MCF 10A (cell line): ENCODE data around the gene ZNF385D. TPM values are rescaled to one million over a fixed set of nuclear protein-coding genes. Genes with fewer than 3 reads are reported as not detected.

Experiments
- BruUV-seq: library from RNA; stranded (reverse); fragments of 400-500 nt; replicated peaks from 2 replicates; lab custom pipeline; 2021; lab: Mats Ljungman, UMichigan
- CTCF ChIA-PET: fragments of 300-600 bp; sonication (Branson Sonifier 250); formaldehyde crosslinking; extraction: SDS; loops from one replicate; lab custom pipeline; 2021; ENCODE audit warnings: antibody characterized with exemption, inconsistent platforms; lab: Yijun Ruan, JAX
- POLR2A ChIA-PET: fragments of 300-600, 350-650 bp; sonication (Branson Sonifier 250); formaldehyde crosslinking; extraction: SDS; loops from one replicate; lab custom pipeline; 2020; ENCODE audit warnings: antibody characterized with exemption, inconsistent platforms; lab: Yijun Ruan, JAX
- DNase-seq: peaks from one replicate; pipeline ENCODE4 v3.0.0-alpha.2; 2018; ENCODE audit not compliant: unreplicated experiment
- H3K27ac Mint-ChIP-seq: one replicate; pipeline ENCODE4 v1.8.0; 2022; ENCODE audit warnings: mild to moderate bottlenecking, low read depth, mixed read lengths; ENCODE audit not compliant: unreplicated experiment
- H3K27me3 Mint-ChIP-seq: one replicate; pipeline ENCODE4 v1.8.0; 2022; ENCODE audit warnings: mixed read lengths; ENCODE audit not compliant: insufficient read depth, unreplicated experiment
- H3K36me3 Mint-ChIP-seq: one replicate; pipeline ENCODE4 v1.8.0; 2022; ENCODE audit warnings: mild to moderate bottlenecking, moderate library complexity, mixed read lengths; ENCODE audit not compliant: insufficient read depth, unreplicated experiment
- H3K4me1 Mint-ChIP-seq: one replicate; pipeline ENCODE4 v1.8.0; 2022; ENCODE audit warnings: mixed read lengths; ENCODE audit not compliant: insufficient read depth, unreplicated experiment
- H3K4me3 Mint-ChIP-seq: one replicate; pipeline ENCODE4 v1.8.0; 2022; ENCODE audit warnings: mild to moderate bottlenecking, moderate library complexity, mixed read lengths; ENCODE audit not compliant: unreplicated experiment
- H3K9me3 Mint-ChIP-seq: one replicate; pipeline ENCODE4 v1.8.0; 2022; ENCODE audit warnings: mixed read lengths; ENCODE audit not compliant: unreplicated experiment
- intact Hi-C: fragments of 100-400 bp; cut with micrococcal nuclease; formaldehyde crosslinking; loops from 2 replicates; pipeline ENCODE4 v1.14.1; 2022
- total RNA-seq: library from RNA; stranded (reverse); gene quantifications from 2 replicates; pipeline ENCODE4 v1.2.3, GENCODE V29; 2022
- TF ChIP-seq, protein P1 (sequence below): fragments of 200-600 bp; IDR thresholded peaks from one replicate; pipeline ENCODE4 v1.8.0; 2022; ENCODE audit warnings: antibody characterized with exemption, mild to moderate bottlenecking; ENCODE audit not compliant: unreplicated experiment

Gene ZNF385D
- total RNA-seq, 1 experiment from 2014 or later = 1.5 TPM

DNA sequence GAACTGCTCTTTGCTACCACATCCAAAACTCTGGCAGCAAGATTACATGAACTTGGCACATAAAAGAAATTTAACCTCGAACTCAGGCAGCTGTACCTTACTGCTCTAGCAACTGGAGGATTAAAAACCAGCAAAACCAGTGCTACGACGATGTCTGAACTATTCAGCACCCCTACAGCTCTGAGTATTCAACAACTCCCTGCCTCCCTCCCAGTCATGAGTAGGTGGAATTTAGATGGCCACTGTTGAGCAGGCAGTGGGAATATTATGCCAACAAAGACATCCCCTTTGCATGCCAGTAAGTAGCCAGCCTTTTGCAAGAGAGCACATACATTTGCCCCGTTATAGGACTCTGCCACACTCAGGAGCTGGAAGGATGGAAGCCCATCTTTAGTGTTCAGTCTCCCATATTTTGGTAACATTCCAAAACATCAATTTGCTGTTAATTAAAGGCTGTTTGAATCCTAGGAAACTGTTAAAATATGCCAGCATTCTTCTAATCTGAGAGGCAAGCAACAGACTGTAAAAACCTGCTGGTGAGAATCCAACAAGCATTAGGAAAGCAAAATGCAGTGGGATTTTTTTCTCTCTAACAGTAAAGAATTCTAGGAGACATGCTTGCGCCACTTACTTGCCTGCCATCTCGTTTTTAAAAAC, 85.4 kb downstream of the ZNF385D start:
- TF ChIP-seq, protein P1, sequence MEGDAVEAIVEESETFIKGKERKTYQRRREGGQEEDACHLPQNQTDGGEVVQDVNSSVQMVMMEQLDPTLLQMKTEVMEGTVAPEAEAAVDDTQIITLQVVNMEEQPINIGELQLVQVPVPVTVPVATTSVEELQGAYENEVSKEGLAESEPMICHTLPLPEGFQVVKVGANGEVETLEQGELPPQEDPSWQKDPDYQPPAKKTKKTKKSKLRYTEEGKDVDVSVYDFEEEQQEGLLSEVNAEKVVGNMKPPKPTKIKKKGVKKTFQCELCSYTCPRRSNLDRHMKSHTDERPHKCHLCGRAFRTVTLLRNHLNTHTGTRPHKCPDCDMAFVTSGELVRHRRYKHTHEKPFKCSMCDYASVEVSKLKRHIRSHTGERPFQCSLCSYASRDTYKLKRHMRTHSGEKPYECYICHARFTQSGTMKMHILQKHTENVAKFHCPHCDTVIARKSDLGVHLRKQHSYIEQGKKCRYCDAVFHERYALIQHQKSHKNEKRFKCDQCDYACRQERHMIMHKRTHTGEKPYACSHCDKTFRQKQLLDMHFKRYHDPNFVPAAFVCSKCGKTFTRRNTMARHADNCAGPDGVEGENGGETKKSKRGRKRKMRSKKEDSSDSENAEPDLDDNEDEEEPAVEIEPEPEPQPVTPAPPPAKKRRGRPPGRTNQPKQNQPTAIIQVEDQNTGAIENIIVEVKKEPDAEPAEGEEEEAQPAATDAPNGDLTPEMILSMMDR = no peak
- no TSS peak for BruUV-seq
- DNase-seq = no peak
- Mint-ChIP-seq H3K9me3 (no peaks in the 10 kb centered on the region), H3K4me1 (no peaks in the 10 kb centered on the region), H3K27me3 (no peaks in the 10 kb centered on the region), H3K36me3 (no peaks in the 10 kb centered on the region), H3K27ac (no peak overlapping the region), H3K4me3 (no peak overlapping the region)
- intact Hi-C loops = no loop called here
- ChIA-PET POLR2A (no interaction called here), CTCF (no interaction called here)

DNA sequence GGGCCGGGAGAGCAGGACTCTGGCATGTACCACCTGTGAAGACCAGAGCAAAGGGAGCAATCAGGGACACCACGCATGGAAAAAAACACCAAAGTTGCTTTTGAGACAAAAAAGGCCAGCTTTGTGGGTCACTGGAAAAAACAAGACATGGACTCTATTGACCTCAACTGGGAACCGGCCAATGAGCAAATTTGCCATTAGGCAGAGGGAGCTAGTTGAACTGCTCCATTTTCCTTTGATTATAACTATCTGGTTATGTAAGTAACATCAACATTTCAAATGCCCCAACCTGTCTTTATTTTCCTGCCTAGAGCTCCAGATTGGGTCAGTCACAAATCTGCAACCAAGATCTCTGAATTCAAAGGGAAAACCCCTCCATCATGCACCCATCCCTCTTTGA, 86.0 kb downstream of the ZNF385D start:
- ChIA-PET POLR2A (no interaction called here), CTCF (no interaction called here)
- H3K9me3 Mint-ChIP-seq = no peaks in the 10 kb centered on the region
- no TSS peak for BruUV-seq
- TF ChIP-seq, protein P1 = no peak
- no peaks in the 10 kb centered on the region for H3K36me3 Mint-ChIP-seq
- DNase-seq = no peak
- intact Hi-C loops = no loop called here
- no peaks in the 10 kb centered on the region for H3K4me1 Mint-ChIP-seq
- H3K4me3 Mint-ChIP-seq = no peak overlapping the region
- no peaks in the 10 kb centered on the region for H3K27me3 Mint-ChIP-seq
- H3K27ac Mint-ChIP-seq = no peak overlapping the region

DNA sequence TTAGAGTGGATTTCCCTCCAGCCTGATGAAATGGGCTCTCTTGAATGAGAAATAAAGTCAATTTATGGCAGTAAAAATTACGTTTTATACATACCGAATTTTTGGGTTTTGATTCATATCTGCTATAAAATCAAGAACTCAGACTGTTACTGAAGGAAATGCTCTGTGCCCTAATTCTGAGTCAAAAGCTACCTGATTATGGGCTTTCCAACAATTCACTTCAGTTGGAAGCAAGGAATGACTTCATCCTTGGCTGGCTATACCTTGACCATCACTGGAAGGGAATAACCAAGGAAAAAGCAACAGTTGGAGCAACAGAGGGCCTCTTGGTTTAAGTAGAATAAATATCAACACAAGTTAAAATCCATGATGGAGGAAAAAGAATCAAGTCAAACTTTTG, 88.6 kb downstream of the ZNF385D start:
- Mint-ChIP-seq H3K27me3 (no peaks in the 10 kb centered on the region), H3K9me3 (no peaks in the 10 kb centered on the region), H3K4me1 (no peaks in the 10 kb centered on the region), H3K36me3 (no peaks in the 10 kb centered on the region), H3K27ac (no peak overlapping the region), H3K4me3 (no peak overlapping the region)
- CTCF ChIA-PET = no interaction called here
- intact Hi-C loops = no loop called here
- no peak for DNase-seq
- TF ChIP-seq, protein P1 = no peak
- BruUV-seq = no TSS peak
- POLR2A ChIA-PET = no interaction called here

DNA sequence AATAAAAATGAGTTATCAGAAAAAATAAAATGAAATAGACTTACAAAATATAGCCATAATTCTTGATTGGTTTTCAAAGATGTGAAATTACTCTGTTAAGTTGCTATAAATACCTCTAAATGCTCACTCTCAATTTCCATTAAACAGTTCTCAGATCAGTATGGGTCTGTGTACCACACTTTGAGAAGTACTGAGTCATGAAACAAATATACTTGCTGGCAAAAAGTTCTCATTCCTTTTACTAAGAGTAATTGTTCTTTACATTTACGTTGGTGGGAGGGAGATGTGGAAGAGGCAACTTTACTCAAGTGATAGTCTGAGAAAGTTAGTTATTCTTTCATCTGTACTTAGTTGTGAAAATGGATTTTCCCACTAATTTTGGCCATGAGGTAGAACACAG, 96.3 kb downstream of the ZNF385D start:
- TF ChIP-seq, protein P1 = no peak
- H3K4me3 Mint-ChIP-seq = no peak overlapping the region
- peak; percentile 15 for DNase-seq
- POLR2A ChIA-PET = interaction anchor here (0.7 to 1.4 kb wide), 2 partner anchors 9 to 19 kb away, joined by 3 to 5 read pairs; no protein-coding TSS in a partner anchor
- CTCF ChIA-PET = no interaction called here
- intact Hi-C loops = no loop called here
- H3K9me3 Mint-ChIP-seq = no peaks in the 10 kb centered on the region
- no peaks in the 10 kb centered on the region for H3K36me3 Mint-ChIP-seq
- peaks cover 10% of the 10 kb centered on the region for H3K4me1 Mint-ChIP-seq
- peak overlapping the region; percentile 58 for H3K27ac Mint-ChIP-seq
- no TSS peak for BruUV-seq
- H3K27me3 Mint-ChIP-seq = no peaks in the 10 kb centered on the region
